H1 (cell line): ENCODE data around the gene SERINC1. TPM values are rescaled to one million over a fixed set of nuclear protein-coding genes. Genes with fewer than 3 reads are reported as not detected.

Experiments used
- ASH2L ChIP-seq: fragments of 200-600, 300-600 bp; sonication (generic); IDR thresholded peaks from one replicate; pipeline ENCODE4 v1.7.1; 2017; ENCODE audit warnings: low read length
- BCL11A ChIP-seq, 2 experiments: IDR thresholded peaks; one replicate each; pipeline ENCODE4 v1.6.1; 2011; ENCODE audit warnings: low read depth in 2 of 2, low read length in 2 of 2, mild to moderate bottlenecking in 2 of 2
- CREB1 ChIP-seq: IDR thresholded peaks from 2 replicates; pipeline ENCODE4 v1.6.1; 2012; ENCODE audit warnings: inconsistent platforms
- EP300 ChIP-seq, 2 experiments: IDR thresholded peaks; 1 replicate in 1 of 2; 2 replicates in 1 of 2; pipeline ENCODE4 v1.6.1; 2011 to 2012; ENCODE audit warnings: low read depth in 2 of 2, low read length in 2 of 2, mild to moderate bottlenecking in 2 of 2, borderline replicate concordance in 1 of 2, inconsistent platforms in 1 of 2, moderate library complexity in 1 of 2
- KDM4A ChIP-seq: IDR thresholded peaks from one replicate; pipeline ENCODE4 v1.7.1; 2012; ENCODE audit warnings: low read depth, mild to moderate bottlenecking, moderate library complexity, low read length, inconsistent platforms; ENCODE audit not compliant: severe bottlenecking
- PHF8 ChIP-seq: fragments of 200-600 bp; sonication (generic); conservative IDR thresholded peaks from 2 replicates; pipeline ENCODE4 v1.7.1; 2012; ENCODE audit warnings: low read depth, mild to moderate bottlenecking, inconsistent platforms, low read length, moderate library complexity
- POLR2AphosphoS5 ChIP-seq: IDR thresholded peaks from 2 replicates; pipeline ENCODE4 v1.6.1; 2011; ENCODE audit warnings: low read depth, low read length
- RBBP5 ChIP-seq: IDR thresholded peaks from 2 replicates; pipeline ENCODE4 v1.7.1; 2012; ENCODE audit warnings: low read depth, mild to moderate bottlenecking, inconsistent platforms, low read length, moderate library complexity, borderline replicate concordance
- RXRA ChIP-seq: IDR thresholded peaks from 2 replicates; pipeline ENCODE4 v1.6.1; 2011; ENCODE audit warnings: low read depth, mild to moderate bottlenecking, low read length, moderate library complexity; ENCODE audit not compliant: insufficient read depth
- SAP30 ChIP-seq: fragments of 300-600 bp; sonication (generic); IDR thresholded peaks from 2 replicates; pipeline ENCODE4 v1.7.1; 2012; ENCODE audit warnings: low read length, moderate library complexity, mild to moderate bottlenecking, inconsistent platforms; ENCODE audit not compliant: insufficient read depth, insufficient replicate concordance
- SIN3A ChIP-seq, 2 experiments: IDR thresholded peaks in 1 of 2; conservative IDR thresholded peaks in 1 of 2; 2 replicates each; pipeline ENCODE4 v1.6.1; 2011 to 2012; ENCODE audit warnings: low read length in 2 of 2, improper control_type of control experiment in 1 of 2, low read depth in 1 of 2, mild to moderate bottlenecking in 1 of 2
- SIRT6 ChIP-seq: IDR thresholded peaks from one replicate; pipeline ENCODE4 v1.7.1; 2012; ENCODE audit warnings: low read length, inconsistent platforms
- SP1 ChIP-seq: IDR thresholded peaks from 2 replicates; pipeline ENCODE4 v1.6.1; 2011; ENCODE audit warnings: low read depth, low read length
- SP4 ChIP-seq: IDR thresholded peaks from 2 replicates; pipeline ENCODE4 v1.6.1; 2012; ENCODE audit warnings: low read length, inconsistent platforms
- SRF ChIP-seq: IDR thresholded peaks from 2 replicates; pipeline ENCODE4 v1.6.1; 2011; ENCODE audit warnings: mild to moderate bottlenecking, low read depth, low read length, moderate library complexity
- SUZ12 ChIP-seq: fragments of 200-600 bp; sonication (generic); IDR thresholded peaks from 2 replicates; pipeline ENCODE4 v1.6.1; 2012; ENCODE audit warnings: mild to moderate bottlenecking, inconsistent platforms, low read length, moderate library complexity, mixed read lengths
- TAF7 ChIP-seq: optimal IDR thresholded peaks from 2 replicates; pipeline ENCODE3; 2011; ENCODE audit warnings: low read depth, mild to moderate bottlenecking, inconsistent platforms, low read length, moderate library complexity, borderline replicate concordance
- TBP ChIP-seq: IDR thresholded peaks from 2 replicates; pipeline ENCODE4 v1.6.1; 2011; ENCODE audit warnings: low read depth, low read length, improper control_type of control experiment
- YY1 ChIP-seq: IDR thresholded peaks from 2 replicates; pipeline ENCODE4 v1.6.1; 2011; ENCODE audit warnings: low read depth, mild to moderate bottlenecking, low read length
- polyA plus RNA-seq, 7 experiments: library from polyadenylated mRNA; depleted of rRNA in 3 of 7; stranded (reverse) in 5 of 7; unstranded in 2 of 7; fragments of >200 nt in 5 of 7; fragments of 200-250 nt in 2 of 7; gene quantifications; 1 replicate in 5 of 7; 2 replicates in 1 of 7; 4 replicates in 1 of 7; pipeline versions ENCODE4 v1.2.1 to v1.2.3, GENCODE V29; 2011 to 2013; ENCODE audit warnings: missing spikeins in 2 of 7, mixed read lengths in 2 of 7
- total RNA-seq: library from RNA; stranded (reverse); fragmentation: NEBNext Ultra II Directional; extraction: Animal tissue kit (Norgen Biotek cat#: 25700); gene quantifications from 2 replicates; pipeline ENCODE4 v1.2.1, GENCODE V29; 2021
- TF ChIP-seq, protein P1 (sequence below): IDR thresholded peaks from 2 replicates; pipeline ENCODE4 v1.6.1; 2011; ENCODE audit warnings: low read depth, mild to moderate bottlenecking, low read length; ENCODE audit not compliant: insufficient read depth
- TF ChIP-seq, protein P2 (sequence below): IDR thresholded peaks from 2 replicates; pipeline ENCODE4 v1.6.1; 2012; ENCODE audit warnings: inconsistent platforms
- TF ChIP-seq, protein P3 (sequence below): IDR thresholded peaks from 2 replicates; pipeline ENCODE4 v1.6.1; 2012; ENCODE audit warnings: inconsistent platforms

The SERINC1 gene
- total and polyA plus RNA-seq, 2 of the 8 experiments (the other 6 are each of a cell fraction or from before 2014, with no cell fraction given): 15.4 to 38.6 TPM

DNA sequence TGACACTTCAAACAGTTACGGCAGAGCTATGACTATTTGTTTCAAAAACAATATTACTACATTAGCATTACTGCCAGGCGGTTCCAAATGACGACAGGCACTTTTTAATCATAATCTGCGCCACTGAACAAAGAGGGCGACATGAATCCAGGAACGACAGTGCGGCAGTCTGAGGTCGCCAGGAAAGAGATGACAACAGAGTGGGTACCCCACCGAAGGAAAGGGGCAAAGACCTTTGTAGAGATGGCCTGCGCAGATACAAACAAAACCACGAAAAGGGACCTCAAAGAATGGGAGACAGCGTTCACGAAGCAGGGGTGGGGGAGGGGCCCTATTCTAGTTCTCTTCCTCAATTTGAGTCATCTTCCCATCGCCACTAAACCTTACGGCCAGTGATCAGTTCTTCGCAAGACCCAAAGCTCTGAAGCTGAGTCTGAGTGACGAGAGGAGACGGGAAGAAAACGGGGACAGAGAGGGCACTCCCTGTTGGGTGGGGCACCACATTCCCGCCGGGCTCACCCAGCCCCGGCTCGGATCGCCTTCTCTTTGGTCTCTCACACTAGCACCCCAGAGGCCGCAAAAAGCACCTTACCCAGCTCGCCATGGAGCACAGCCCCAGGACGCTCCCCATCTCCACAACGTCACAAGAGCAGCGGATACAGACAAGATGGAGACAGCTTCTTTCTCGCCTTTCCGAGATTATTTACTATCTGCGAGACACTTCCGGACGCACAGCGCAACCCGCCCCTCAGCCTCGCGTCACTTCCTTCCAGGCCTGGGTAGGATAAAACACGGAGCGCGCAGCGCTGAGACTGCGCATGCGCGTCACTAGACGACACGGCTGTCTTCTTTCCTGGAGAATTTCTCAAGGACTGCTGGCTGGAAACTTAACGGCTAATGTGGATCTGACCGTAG, at the start of gene SERINC1 (continued):
- TF ChIP-seq RXRA (no peak), SIN3A (conservative IDR thresholded peaks at IDR 0.05 in 1 of 2, IDR thresholded peaks at IDR 0.05 in 1 of 2; ENCODE audit: low read depth in 1 of 2, low read length in 2 of 2) (peak; percentile 38 to 51; a peak in 1 of 4 replicates), SRF (no peak), PHF8 (peak; percentile 84), SUZ12 (no peak), CREB1 (peak; percentile 86), RBBP5 (0 out of 2 replicates have a peak, but pooled peaks have one; percentile 53), YY1 (peak; percentile 67), SAP30 (peak; percentile 64), SP1 (no peak), POLR2AphosphoS5 (peak; percentile 97), SP4 (no peak), TAF7 (no peak), ASH2L (peak; percentile 86), SIRT6 (no peak), TBP (peak; percentile 77; the same call in 1 of the 2 replicates), EP300 (IDR thresholded peaks at IDR 0.05; ENCODE audit: borderline replicate concordance in 1 of 2, low read depth in 2 of 2, low read length in 2 of 2) (no peak), KDM4A (peak; percentile 83), BCL11A (IDR thresholded peaks at IDR 0.05; ENCODE audit: low read depth in 2 of 2, low read length in 2 of 2) (no peak)
- TF ChIP-seq, protein P1, sequence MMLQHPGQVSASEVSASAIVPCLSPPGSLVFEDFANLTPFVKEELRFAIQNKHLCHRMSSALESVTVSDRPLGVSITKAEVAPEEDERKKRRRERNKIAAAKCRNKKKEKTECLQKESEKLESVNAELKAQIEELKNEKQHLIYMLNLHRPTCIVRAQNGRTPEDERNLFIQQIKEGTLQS: no peak
- TF ChIP-seq, protein P2, sequence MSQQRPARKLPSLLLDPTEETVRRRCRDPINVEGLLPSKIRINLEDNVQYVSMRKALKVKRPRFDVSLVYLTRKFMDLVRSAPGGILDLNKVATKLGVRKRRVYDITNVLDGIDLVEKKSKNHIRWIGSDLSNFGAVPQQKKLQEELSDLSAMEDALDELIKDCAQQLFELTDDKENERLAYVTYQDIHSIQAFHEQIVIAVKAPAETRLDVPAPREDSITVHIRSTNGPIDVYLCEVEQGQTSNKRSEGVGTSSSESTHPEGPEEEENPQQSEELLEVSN: no peak
- TF ChIP-seq, protein P3, sequence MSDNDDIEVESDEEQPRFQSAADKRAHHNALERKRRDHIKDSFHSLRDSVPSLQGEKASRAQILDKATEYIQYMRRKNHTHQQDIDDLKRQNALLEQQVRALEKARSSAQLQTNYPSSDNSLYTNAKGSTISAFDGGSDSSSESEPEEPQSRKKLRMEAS: no peak
